ENCODE measurements around the gene SOX6. TPM values are rescaled to one million over a fixed set of nuclear protein-coding genes. Genes with fewer than 3 reads are reported as not detected.

Gene SOX6
- total RNA-seq, 1 experiment from 2014 or later: 0.21 TPM

GRCh38 chr11:15932417-15932816, 423.9 kb downstream of the SOX6 start:
- no peaks in the 10 kb centered on the region for H3K4me1 ChIP-seq (ENCODE audit: control insufficient read depth, insufficient read depth, low read length)
- no peak for ATAC-seq
- ChIA-PET POLR2A (interaction anchor here (0.6 kb wide), 1 partner anchor 450 kb away, joined by 3 read pairs; no protein-coding TSS in a partner anchor), CTCF (no interaction called here)
- no TSS peak for BruUV-seq (replicated peaks)
- H3K36me3 ChIP-seq (ENCODE audit: control insufficient read depth, insufficient read depth, low read length): no peaks in the 10 kb centered on the region
- in situ Hi-C loops (cut with HindIII; ENCODE audit: low pct_unique_long_range_greater_than_20kb, low sequenced_read_pairs): no loop called here
- DNase-seq (ENCODE audit: low read depth, low spot score): no peak
- no peak overlapping the region for H3K4me3 ChIP-seq (ENCODE audit: low read depth in 2 of 2, low read length in 2 of 2)
- H3K9me3 ChIP-seq (ENCODE audit: control insufficient read depth, insufficient read depth, low read depth, low read length): peaks cover 4% of the 10 kb centered on the region; the same call in 1 of the 2 replicates
- TF ChIP-seq TCF7L2 (IDR thresholded peaks at IDR 0.05; ENCODE audit: low read depth, low read length) (no peak), SIN3A (IDR thresholded peaks at IDR 0.05; ENCODE audit: borderline replicate concordance, insufficient read depth, low read depth, low read length) (no peak), POLR2AphosphoS5 (IDR thresholded peaks at IDR 0.05; ENCODE audit: low read depth, low read length) (no peak), CTCF (IDR thresholded peaks at IDR 0.05) (no peak)
- TF ChIP-seq, protein P1, sequence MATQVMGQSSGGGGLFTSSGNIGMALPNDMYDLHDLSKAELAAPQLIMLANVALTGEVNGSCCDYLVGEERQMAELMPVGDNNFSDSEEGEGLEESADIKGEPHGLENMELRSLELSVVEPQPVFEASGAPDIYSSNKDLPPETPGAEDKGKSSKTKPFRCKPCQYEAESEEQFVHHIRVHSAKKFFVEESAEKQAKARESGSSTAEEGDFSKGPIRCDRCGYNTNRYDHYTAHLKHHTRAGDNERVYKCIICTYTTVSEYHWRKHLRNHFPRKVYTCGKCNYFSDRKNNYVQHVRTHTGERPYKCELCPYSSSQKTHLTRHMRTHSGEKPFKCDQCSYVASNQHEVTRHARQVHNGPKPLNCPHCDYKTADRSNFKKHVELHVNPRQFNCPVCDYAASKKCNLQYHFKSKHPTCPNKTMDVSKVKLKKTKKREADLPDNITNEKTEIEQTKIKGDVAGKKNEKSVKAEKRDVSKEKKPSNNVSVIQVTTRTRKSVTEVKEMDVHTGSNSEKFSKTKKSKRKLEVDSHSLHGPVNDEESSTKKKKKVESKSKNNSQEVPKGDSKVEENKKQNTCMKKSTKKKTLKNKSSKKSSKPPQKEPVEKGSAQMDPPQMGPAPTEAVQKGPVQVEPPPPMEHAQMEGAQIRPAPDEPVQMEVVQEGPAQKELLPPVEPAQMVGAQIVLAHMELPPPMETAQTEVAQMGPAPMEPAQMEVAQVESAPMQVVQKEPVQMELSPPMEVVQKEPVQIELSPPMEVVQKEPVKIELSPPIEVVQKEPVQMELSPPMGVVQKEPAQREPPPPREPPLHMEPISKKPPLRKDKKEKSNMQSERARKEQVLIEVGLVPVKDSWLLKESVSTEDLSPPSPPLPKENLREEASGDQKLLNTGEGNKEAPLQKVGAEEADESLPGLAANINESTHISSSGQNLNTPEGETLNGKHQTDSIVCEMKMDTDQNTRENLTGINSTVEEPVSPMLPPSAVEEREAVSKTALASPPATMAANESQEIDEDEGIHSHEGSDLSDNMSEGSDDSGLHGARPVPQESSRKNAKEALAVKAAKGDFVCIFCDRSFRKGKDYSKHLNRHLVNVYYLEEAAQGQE (IDR thresholded peaks at IDR 0.05; ENCODE audit: insufficient read depth in 1 of 2, low read depth in 2 of 2, low read length in 1 of 2): no peak
- no peaks in the 10 kb centered on the region for H3K27me3 ChIP-seq (ENCODE audit: control insufficient read depth, insufficient read depth, low read length)
- intact Hi-C loops (cut with micrococcal nuclease; ENCODE audit: unreplicated experiment): no loop called here
- H3K27ac ChIP-seq (ENCODE audit: low read length): no peak overlapping the region

- in situ Hi-C loops (cut with HindIII; ENCODE audit: low pct_unique_long_range_greater_than_20kb, low sequenced_read_pairs) (no loop called here), intact Hi-C loops (cut with micrococcal nuclease; ENCODE audit: unreplicated experiment) (no loop called here)
- Histone ChIP-seq H3K4me1 (ENCODE audit: control insufficient read depth, insufficient read depth, low read length) (no peaks in the 10 kb centered on the region), H3K27ac (ENCODE audit: low read length) (no peak overlapping the region), H3K36me3 (ENCODE audit: control insufficient read depth, insufficient read depth, low read length) (no peaks in the 10 kb centered on the region), H3K4me3 (ENCODE audit: low read depth in 2 of 2, low read length in 2 of 2) (no peak overlapping the region), H3K27me3 (ENCODE audit: control insufficient read depth, insufficient read depth, low read length) (no peaks in the 10 kb centered on the region), H3K9me3 (ENCODE audit: control insufficient read depth, insufficient read depth, low read depth, low read length) (peaks cover 4% of the 10 kb centered on the region; the same call in 1 of the 2 replicates)
- ChIA-PET CTCF (no interaction called here), POLR2A (no interaction called here)
- DNase-seq (ENCODE audit: low read depth, low spot score): no peak
- TF ChIP-seq, protein P1 (IDR thresholded peaks at IDR 0.05; ENCODE audit: insufficient read depth in 1 of 2, low read depth in 2 of 2, low read length in 1 of 2): no peak
- no peak for TF ChIP-seq SIN3A (IDR thresholded peaks at IDR 0.05; ENCODE audit: borderline replicate concordance, insufficient read depth, low read depth, low read length)
- no peak for TF ChIP-seq CTCF (IDR thresholded peaks at IDR 0.05)
- no peak for TF ChIP-seq POLR2AphosphoS5 (IDR thresholded peaks at IDR 0.05; ENCODE audit: low read depth, low read length)
- TF ChIP-seq TCF7L2 (IDR thresholded peaks at IDR 0.05; ENCODE audit: low read depth, low read length): no peak
- no TSS peak for BruUV-seq (replicated peaks)
- no peak for ATAC-seq
These were observed 424.8 kb downstream of the SOX6 start for GRCh38 chr11:15931497-15931896.
